Measurements from ENCODE around the gene SLC25A44. TPM values are rescaled to one million over a fixed set of nuclear protein-coding genes. Genes with fewer than 3 reads are reported as not detected.

SLC25A44 gene
- total RNA-seq, 1 donor from 2014 or later, result 5.8 TPM

GRCh38 chr1:156148216-156148615 is 45.7 kb upstream of the SLC25A44 start:
- FAIRE-seq (no peak), DNase-seq (ENCODE audit: low read depth) (no peak)
- H3K4me3 ChIP-seq (ENCODE audit: low read depth, low read length), result no peak overlapping the region
- TF ChIP-seq, protein P1, sequence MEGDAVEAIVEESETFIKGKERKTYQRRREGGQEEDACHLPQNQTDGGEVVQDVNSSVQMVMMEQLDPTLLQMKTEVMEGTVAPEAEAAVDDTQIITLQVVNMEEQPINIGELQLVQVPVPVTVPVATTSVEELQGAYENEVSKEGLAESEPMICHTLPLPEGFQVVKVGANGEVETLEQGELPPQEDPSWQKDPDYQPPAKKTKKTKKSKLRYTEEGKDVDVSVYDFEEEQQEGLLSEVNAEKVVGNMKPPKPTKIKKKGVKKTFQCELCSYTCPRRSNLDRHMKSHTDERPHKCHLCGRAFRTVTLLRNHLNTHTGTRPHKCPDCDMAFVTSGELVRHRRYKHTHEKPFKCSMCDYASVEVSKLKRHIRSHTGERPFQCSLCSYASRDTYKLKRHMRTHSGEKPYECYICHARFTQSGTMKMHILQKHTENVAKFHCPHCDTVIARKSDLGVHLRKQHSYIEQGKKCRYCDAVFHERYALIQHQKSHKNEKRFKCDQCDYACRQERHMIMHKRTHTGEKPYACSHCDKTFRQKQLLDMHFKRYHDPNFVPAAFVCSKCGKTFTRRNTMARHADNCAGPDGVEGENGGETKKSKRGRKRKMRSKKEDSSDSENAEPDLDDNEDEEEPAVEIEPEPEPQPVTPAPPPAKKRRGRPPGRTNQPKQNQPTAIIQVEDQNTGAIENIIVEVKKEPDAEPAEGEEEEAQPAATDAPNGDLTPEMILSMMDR (IDR thresholded peaks at IDR 0.05; ENCODE audit: insufficient read depth, low read length, severe bottlenecking), result no peak
- no peaks in the 10 kb centered on the region for H3K36me3 ChIP-seq (ENCODE audit: control insufficient read depth, insufficient read depth, low read length)
- H3K27me3 ChIP-seq (ENCODE audit: control insufficient read depth, insufficient read depth, low read length), result no peaks in the 10 kb centered on the region

DNA sequence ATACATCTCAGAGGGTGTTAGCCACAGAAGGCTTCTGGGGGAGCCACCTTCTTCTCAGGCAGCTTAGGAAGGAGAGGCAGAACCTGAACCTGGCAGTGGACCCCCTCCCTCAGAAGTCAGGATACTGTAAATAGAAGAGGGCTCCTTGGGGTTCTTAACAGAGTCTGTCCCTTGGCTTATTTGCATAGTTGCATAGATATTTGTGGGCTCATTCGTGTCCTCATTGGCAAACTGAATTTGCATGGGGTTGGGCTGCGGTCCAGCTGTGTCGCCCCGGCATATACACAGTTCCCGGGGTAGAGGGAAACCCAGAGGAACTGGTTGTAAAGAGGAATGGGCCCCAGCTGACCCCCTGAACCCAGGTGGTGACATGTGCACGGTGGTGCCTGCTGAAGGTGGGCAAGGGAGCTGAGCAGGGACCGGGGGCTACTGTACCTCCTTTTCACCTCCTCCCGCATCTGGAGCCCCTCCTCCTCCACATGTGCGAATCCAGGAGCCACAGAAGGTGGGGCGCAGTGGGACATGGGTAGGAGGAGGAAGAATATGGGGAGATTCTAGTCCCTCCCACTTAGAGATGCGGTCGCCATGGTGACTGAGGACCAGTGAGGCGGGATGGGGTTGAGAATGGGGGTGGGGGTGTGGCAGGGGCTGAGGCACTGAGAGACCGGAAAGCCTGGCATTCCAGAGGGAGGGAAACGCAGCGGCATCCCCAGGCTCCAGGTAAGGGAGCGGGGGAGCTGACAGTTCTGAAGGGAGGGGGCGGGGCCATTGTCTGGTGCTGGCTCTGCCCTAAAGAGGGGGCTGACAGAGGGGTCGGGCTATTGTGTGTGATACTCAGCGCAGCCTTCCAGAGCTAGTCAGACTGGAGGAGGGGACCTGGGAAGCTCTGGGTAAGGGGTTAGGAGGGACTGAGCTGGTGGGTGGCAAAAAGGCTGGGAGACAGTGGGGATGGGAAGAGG is 44.3 kb upstream of the SLC25A44 start:
- FAIRE-seq, result no peak
- Histone ChIP-seq H3K36me3 (ENCODE audit: control insufficient read depth, insufficient read depth, low read length) (no peaks in the 10 kb centered on the region), H3K27me3 (ENCODE audit: control insufficient read depth, insufficient read depth, low read length) (no peaks in the 10 kb centered on the region), H3K4me3 (ENCODE audit: low read depth, low read length) (no peak overlapping the region)
- DNase-seq (ENCODE audit: low read depth), result no peak
- TF ChIP-seq, protein P1 (IDR thresholded peaks at IDR 0.05; ENCODE audit: insufficient read depth, low read length, severe bottlenecking), result no peak

DNA sequence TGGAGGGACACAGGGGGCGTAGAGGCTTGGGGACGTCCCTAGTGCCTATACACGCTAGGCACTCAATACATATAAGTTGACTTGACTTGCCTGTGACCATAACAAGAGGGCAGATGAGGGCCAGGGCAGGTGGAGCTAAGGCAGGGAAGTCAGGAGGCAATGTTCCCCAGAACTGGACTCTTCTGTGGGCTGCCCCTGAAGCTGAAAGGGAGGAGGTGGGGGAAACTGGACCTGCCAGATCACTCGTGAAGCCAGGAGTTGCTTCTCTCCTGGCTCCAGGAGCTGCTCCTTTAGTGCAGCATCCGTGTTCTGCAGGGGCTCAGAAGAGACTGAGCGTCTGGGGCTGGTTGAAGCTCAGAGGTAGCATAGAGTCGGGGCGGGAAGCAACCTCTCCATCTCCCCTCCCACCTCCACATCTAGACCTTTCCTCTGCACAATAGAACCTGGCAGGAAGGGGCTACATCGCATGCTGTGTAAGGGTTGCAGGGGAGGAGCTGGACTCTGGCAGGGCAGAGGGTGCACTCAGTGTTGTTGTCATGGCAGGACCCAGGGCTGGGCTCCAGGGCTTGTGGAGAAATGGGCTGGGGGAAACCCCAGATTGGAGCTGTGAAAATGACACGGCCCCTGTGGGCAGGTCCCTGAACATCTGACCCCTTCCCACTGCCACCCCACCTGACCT is 43.4 kb upstream of the SLC25A44 start:
- TF ChIP-seq, protein P1 (IDR thresholded peaks at IDR 0.05; ENCODE audit: insufficient read depth, low read length, severe bottlenecking), result no peak
- DNase-seq (ENCODE audit: low read depth) (no peak), FAIRE-seq (no peak)
- H3K27me3 ChIP-seq (ENCODE audit: control insufficient read depth, insufficient read depth, low read length), result no peaks in the 10 kb centered on the region
- no peak overlapping the region for H3K4me3 ChIP-seq (ENCODE audit: low read depth, low read length)
- peaks cover 1% of the 10 kb centered on the region for H3K36me3 ChIP-seq (ENCODE audit: control insufficient read depth, insufficient read depth, low read length)

DNA sequence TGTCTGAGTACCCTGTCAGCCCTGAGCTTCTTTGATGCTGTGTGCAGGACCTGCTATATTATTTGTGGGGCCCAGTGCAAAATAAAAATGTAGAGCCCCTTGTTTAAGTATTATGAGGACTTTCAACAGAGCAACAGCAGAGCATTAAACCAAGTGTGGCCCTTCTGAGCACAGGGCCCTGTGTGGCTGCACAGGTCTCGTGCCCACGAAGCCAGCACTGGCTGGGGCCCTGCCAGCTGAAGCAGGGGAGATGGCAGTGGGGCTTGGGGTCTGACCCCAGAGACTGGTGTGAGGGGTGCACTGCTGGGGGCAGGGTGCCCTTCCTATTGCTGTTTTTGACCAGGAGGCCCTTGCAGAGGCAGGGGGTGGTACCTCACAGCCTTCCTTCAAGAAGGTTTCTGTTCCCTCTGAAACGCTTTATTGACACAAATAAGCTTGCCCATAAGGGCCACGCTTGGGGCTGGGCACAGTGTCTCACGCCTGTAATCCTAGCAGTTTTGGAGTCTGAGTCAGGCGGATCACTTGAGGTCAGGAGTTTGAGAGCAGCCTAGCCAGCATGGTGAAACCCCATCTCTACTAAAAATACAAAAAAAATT is 42.7 kb upstream of the SLC25A44 start:
- Histone ChIP-seq H3K27me3 (ENCODE audit: control insufficient read depth, insufficient read depth, low read length) (no peaks in the 10 kb centered on the region), H3K36me3 (ENCODE audit: control insufficient read depth, insufficient read depth, low read length) (peaks cover 1% of the 10 kb centered on the region), H3K4me3 (ENCODE audit: low read depth, low read length) (no peak overlapping the region)
- FAIRE-seq (no peak), DNase-seq (ENCODE audit: low read depth) (peak; percentile 76)
- TF ChIP-seq, protein P1 (IDR thresholded peaks at IDR 0.05; ENCODE audit: insufficient read depth, low read length, severe bottlenecking), result no peak

DNA sequence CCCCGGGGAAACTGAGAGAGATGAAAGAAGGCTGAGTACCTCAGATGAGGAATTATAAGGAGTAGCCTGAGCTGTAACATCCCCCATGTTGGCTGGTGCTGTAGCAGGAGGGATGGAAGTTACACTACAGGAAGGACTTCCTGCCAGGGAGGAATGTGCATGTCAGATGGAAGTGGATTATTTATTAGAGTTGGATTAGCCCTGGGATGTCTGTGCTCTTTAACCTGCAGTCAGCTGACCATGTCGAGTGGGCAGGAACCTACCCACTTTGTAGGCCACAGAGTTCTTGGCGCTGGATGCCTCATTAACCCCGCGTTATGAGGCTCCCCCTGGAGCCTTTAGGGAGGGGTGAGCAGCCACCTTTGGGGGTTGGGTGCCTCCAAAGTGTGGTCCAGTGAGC is 41.3 kb upstream of the SLC25A44 start:
- DNase-seq (ENCODE audit: low read depth), result no peak
- Histone ChIP-seq H3K27me3 (ENCODE audit: control insufficient read depth, insufficient read depth, low read length) (no peaks in the 10 kb centered on the region), H3K36me3 (ENCODE audit: control insufficient read depth, insufficient read depth, low read length) (peaks cover 5% of the 10 kb centered on the region), H3K4me3 (ENCODE audit: low read depth, low read length) (no peak overlapping the region)
- TF ChIP-seq, protein P1 (IDR thresholded peaks at IDR 0.05; ENCODE audit: insufficient read depth, low read length, severe bottlenecking), result no peak
- no peak for FAIRE-seq

Data from bronchial epithelial cell (primary cell).